ENCODE measurements around the gene RASA2. TPM values are rescaled to one million over a fixed set of nuclear protein-coding genes. Genes with fewer than 3 reads are reported as not detected.

RASA2 gene
- total and polyA plus RNA-seq, 2 of the 8 experiments (the other 6 are each of a cell fraction or from before 2014, with no cell fraction given), result 3.5 to 15.9 TPM

- DNase-seq (ENCODE audit: low read depth in 1 of 2, low spot score in 2 of 2), result no peak
- H3K4me1 ChIP-seq (replicated peaks in 1 of 4; ENCODE audit: control insufficient read depth in 3 of 4, insufficient read depth in 4 of 4, low read length in 3 of 4), result no peaks in the 10 kb centered on the region
- TF ChIP-seq MAX (IDR thresholded peaks at IDR 0.05) (no peak), GTF2F1 (IDR thresholded peaks at IDR 0.05; ENCODE audit: borderline replicate concordance, low read depth, low read length) (no peak), CBX8 (IDR thresholded peaks at IDR 0.05; ENCODE audit: borderline replicate concordance, low read depth, low read length) (no peak), RXRA (IDR thresholded peaks at IDR 0.05; ENCODE audit: insufficient read depth, low read depth, low read length) (no peak), TEAD4 (IDR thresholded peaks at IDR 0.05; ENCODE audit: low read depth, low read length) (no peak), EP300 (IDR thresholded peaks at IDR 0.05; ENCODE audit: borderline replicate concordance in 1 of 2, low read depth in 2 of 2, low read length in 2 of 2) (no peak), BRCA1 (IDR thresholded peaks at IDR 0.05; ENCODE audit: low read depth, low read length) (no peak), RBBP5 (IDR thresholded peaks at IDR 0.05; ENCODE audit: borderline replicate concordance, low read depth, low read length) (no peak)
- H4K91ac ChIP-seq (replicated peaks; ENCODE audit: insufficient read length, low read length), result no peak overlapping the region
- H3K27me3 ChIP-seq (replicated peaks in 1 of 4; ENCODE audit: control insufficient read depth in 3 of 4, extremely low read depth in 1 of 4, insufficient read depth in 3 of 4, low read length in 3 of 4), result peaks cover 0 to 1% (median 0%) of the 10 kb centered on the region in 4 experiments; a peak in 1 of 7 replicates
- no peak overlapping the region for H2BK5ac ChIP-seq (ENCODE audit: low read depth, low read length)
- peaks cover 0 to 37% (median 10%) of the 10 kb centered on the region in 4 experiments; a peak in 6 of 8 replicates for H3K36me3 ChIP-seq (ENCODE audit: control insufficient read depth in 2 of 4, insufficient read depth in 4 of 4, low read length in 3 of 4)
- H3K4me2 ChIP-seq (ENCODE audit: insufficient read depth in 1 of 2, low read depth in 2 of 2, low read length in 2 of 2), result no peak overlapping the region
- no peak overlapping the region for H3K9ac ChIP-seq (replicated peaks in 1 of 4; ENCODE audit: extremely low read depth in 1 of 4, low read depth in 3 of 4, low read length in 3 of 4)
- no peak overlapping the region for H2AK5ac ChIP-seq (ENCODE audit: low read depth, low read length)
- no peak overlapping the region for H4K8ac ChIP-seq (ENCODE audit: extremely low read depth, insufficient read depth, low read length)
- no peaks in the 10 kb centered on the region; the same call in 1 of the 2 replicates for H3K23me2 ChIP-seq (ENCODE audit: low read depth, low read length)
- no peak overlapping the region for H3K23ac ChIP-seq (ENCODE audit: insufficient read length)
- FAIRE-seq, result no peak
- no peak overlapping the region for H2BK15ac ChIP-seq (ENCODE audit: low read length)
- no peak overlapping the region for H3K4me3 ChIP-seq (ENCODE audit: extremely low read depth in 1 of 4, insufficient read depth in 2 of 4, low read depth in 3 of 4, low read length in 4 of 4)
- no peak overlapping the region for H3K18ac ChIP-seq (ENCODE audit: extremely low read depth, low read length)
- no peak overlapping the region for H2BK20ac ChIP-seq (ENCODE audit: low read length)
- ChIA-PET POLR2A (ENCODE audit: partially characterized antibody) (no interaction called here), CTCF (ENCODE audit: partially characterized antibody) (interaction anchor here (0.8 to 1.3 kb wide), 2 partner anchors 11 to 47 kb away, joined by 3 read pairs; no protein-coding TSS in a partner anchor)
- no peak overlapping the region for H2BK120ac ChIP-seq (replicated peaks; ENCODE audit: low read depth, low read length)
- H3K9me3 ChIP-seq (ENCODE audit: insufficient read depth in 2 of 2, low read depth in 1 of 2, low read length in 1 of 2), result no peaks in the 10 kb centered on the region
- peaks cover 0 to 9% of the 10 kb centered on the region in 2 experiments; a peak in 1 of 4 replicates for H3K79me2 ChIP-seq (ENCODE audit: control insufficient read depth in 1 of 2, insufficient read depth in 2 of 2, low read length in 2 of 2)
- H3K56ac ChIP-seq (replicated peaks; ENCODE audit: insufficient read length, low read depth, low read length), result no peak overlapping the region
- H4K20me1 ChIP-seq (replicated peaks in 1 of 2; ENCODE audit: control insufficient read depth in 1 of 2, insufficient read depth in 2 of 2, low read length in 2 of 2), result peaks cover 0 to 4% of the 10 kb centered on the region in 2 experiments
- no peak overlapping the region for H4K5ac ChIP-seq (ENCODE audit: insufficient read length, low read depth, low read length)
- no peak overlapping the region for H3K14ac ChIP-seq (ENCODE audit: insufficient read length)
- peaks cover 2% of the 10 kb centered on the region for H3K79me1 ChIP-seq (ENCODE audit: low read depth, low read length)
- no peak overlapping the region for H3K4ac ChIP-seq (replicated peaks; ENCODE audit: insufficient read length, low read depth, low read length)
- H2AFZ ChIP-seq (ENCODE audit: low read length), result no peak overlapping the region
- no peak overlapping the region for H3K27ac ChIP-seq (ENCODE audit: low read depth, low read length)
- no peak overlapping the region for H2BK12ac ChIP-seq (ENCODE audit: low read depth, low read length)
Measured at GRCh38 chr3:141514382-141514781, 27.6 kb downstream of the RASA2 start.

All from H1 (cell line).